ENCODE measurements around the gene CASP6.

- TF ChIP-seq CTCF (IDR thresholded peaks at IDR 0.05) (no peak), POLR2A (IDR thresholded peaks at IDR 0.05) (no peak), POLR2AphosphoS5 (IDR thresholded peaks at IDR 0.05) (no peak), EP300 (IDR thresholded peaks at IDR 0.05) (no peak)
Observed at GRCh38 chr4:109673303-109673702, 29.9 kb downstream of the CASP6 start.
